ENCODE data around the gene PRKACA.

DNA sequence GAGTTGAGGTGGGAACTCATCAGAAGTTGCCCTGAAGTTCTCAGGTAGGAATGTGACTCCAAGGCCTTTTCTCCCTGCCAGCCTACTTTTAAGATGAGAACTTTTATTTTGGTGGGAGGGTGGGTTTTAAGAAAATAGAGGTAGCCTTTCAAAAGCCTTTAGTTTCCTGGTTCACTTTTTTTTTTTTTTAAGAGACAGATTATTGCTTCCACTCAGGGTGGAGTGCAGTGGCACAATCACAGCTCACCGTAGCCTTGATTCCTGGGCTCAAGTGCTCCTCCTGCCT, 34.9 kb downstream of the PRKACA start:
- TF ChIP-seq SRF (IDR thresholded peaks at IDR 0.05; ENCODE audit: low read depth in 2 of 2, low read length in 2 of 2): no peak
- no peak for TF ChIP-seq CHD1 (IDR thresholded peaks at IDR 0.05; ENCODE audit: low read depth, low read length)
- TF ChIP-seq, protein P1, sequence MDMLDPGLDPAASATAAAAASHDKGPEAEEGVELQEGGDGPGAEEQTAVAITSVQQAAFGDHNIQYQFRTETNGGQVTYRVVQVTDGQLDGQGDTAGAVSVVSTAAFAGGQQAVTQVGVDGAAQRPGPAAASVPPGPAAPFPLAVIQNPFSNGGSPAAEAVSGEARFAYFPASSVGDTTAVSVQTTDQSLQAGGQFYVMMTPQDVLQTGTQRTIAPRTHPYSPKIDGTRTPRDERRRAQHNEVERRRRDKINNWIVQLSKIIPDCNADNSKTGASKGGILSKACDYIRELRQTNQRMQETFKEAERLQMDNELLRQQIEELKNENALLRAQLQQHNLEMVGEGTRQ (IDR thresholded peaks at IDR 0.05; ENCODE audit: borderline replicate concordance, low read depth, low read length): no peak
- no peak for TF ChIP-seq HCFC1 (IDR thresholded peaks at IDR 0.05; ENCODE audit: low read length)
- no peak for TF ChIP-seq SMC3 (IDR thresholded peaks at IDR 0.05; ENCODE audit: borderline replicate concordance, low read length)
- TF ChIP-seq POLR2AphosphoS5 (IDR thresholded peaks at IDR 0.05; ENCODE audit: low read length): no peak
- TF ChIP-seq CTCF (IDR thresholded peaks at IDR 0.05 in 2 of 3, conservative IDR thresholded peaks at IDR 0.05 in 1 of 3; ENCODE audit: control insufficient read depth in 2 of 3, extremely low read depth in 1 of 3, insufficient read depth in 1 of 3, low read depth in 3 of 3, low read length in 3 of 3): no peak
- TF ChIP-seq POLR2A (IDR thresholded peaks at IDR 0.05; ENCODE audit: low read depth, low read length): no peak
- TF ChIP-seq PBX3 (IDR thresholded peaks at IDR 0.05; ENCODE audit: insufficient replicate concordance, low read depth, low read length): no peak
- no peak for TF ChIP-seq TAF1 (IDR thresholded peaks at IDR 0.05; ENCODE audit: borderline replicate concordance, low read depth, low read length)
- no peak for TF ChIP-seq RFX5 (IDR thresholded peaks at IDR 0.05; ENCODE audit: low read depth, low read length)
- TF ChIP-seq JUNB (IDR thresholded peaks at IDR 0.05): no peak
- no peak for TF ChIP-seq TCF12 (IDR thresholded peaks at IDR 0.05; ENCODE audit: low read depth, low read length)
- no peak for TF ChIP-seq BCL11A (IDR thresholded peaks at IDR 0.05; ENCODE audit: low read depth, low read length)

Data from GM12878 (cell line).